Loucy (cell line): ENCODE measurements around the gene GPHB5.

Source experiments
- CTCF ChIP-seq: fragments of 200-600 bp; sonication (generic); conservative IDR thresholded peaks from 2 replicates; pipeline ENCODE4 v1.5.1; 2014; ENCODE audit warnings: mild to moderate bottlenecking, antibody characterized with exemption, low read length
- EZH2phosphoT487 ChIP-seq: fragments of 200-600 bp; IDR thresholded peaks from 2 replicates; pipeline ENCODE4 v1.6.1; 2018; ENCODE audit warnings: antibody characterized with exemption, mild to moderate bottlenecking, moderate library complexity, borderline replicate concordance

GRCh38 chr14:63295231-63295685 is 23.5 kb downstream of the GPHB5 start:
- TF ChIP-seq CTCF (no peak), EZH2phosphoT487 (no peak)
